Measurements from ENCODE around the gene ID2.

The ID2 gene

DNA sequence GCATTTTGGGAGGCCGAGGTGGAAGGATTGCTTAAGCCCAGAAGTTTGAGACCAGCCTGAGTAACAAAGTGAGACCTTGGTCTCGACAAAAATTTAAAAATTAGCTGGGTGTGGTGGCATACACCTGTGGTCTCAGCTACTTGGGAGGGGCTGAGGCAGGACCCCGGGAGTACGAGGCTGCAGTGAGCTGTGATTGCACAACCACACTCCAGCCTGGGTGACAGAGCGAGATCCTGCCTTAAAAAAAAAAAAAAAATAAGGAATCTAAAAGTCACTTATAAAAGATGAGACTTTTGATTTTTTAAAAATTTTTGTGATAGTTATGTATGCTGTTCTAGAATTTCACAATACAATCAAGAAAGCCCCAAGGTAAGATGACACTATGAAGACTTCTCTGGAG lies 33.1 kb downstream of the ID2 start:
- Histone ChIP-seq H3K27ac (ENCODE audit: extremely low read depth, low read depth, low read length) (no peak overlapping the region), H3K36me3 (ENCODE audit: control insufficient read depth in 2 of 2, insufficient read depth in 1 of 2, low read length in 2 of 2) (no peaks in the 10 kb centered on the region), H3K4me1 (ENCODE audit: control insufficient read depth, insufficient read depth, low read length) (no peaks in the 10 kb centered on the region), H3K9me3 (ENCODE audit: control insufficient read depth, insufficient read depth, low read depth, low read length) (no peaks in the 10 kb centered on the region), H3K4me3 (ENCODE audit: low read depth, low read length) (no peak overlapping the region)
- CTCF ChIA-PET: interaction anchor here (0.6 kb wide), 1 partner anchor 10 kb away, joined by 3 read pairs; no protein-coding TSS in a partner anchor
- POLR2A ChIA-PET: interaction anchor here (0.7 kb wide), 1 partner anchor 33 kb away, joined by 3 read pairs; the partner anchor contains the start of gene ID2
- TF ChIP-seq ZNF121 (tag by site-specific recombination; IDR thresholded peaks at IDR 0.05): no peak
- no peak for TF ChIP-seq ZNF148 (tag by site-specific recombination; IDR thresholded peaks at IDR 0.05; ENCODE audit: borderline replicate concordance)
- TF ChIP-seq GLI2 (tag by site-specific recombination; IDR thresholded peaks at IDR 0.05; ENCODE audit: borderline replicate concordance, low read depth): no peak
- no peak for TF ChIP-seq ZNF596 (tag by site-specific recombination; IDR thresholded peaks at IDR 0.05)
- no peak for TF ChIP-seq ZNF624 (tag by site-specific recombination; IDR thresholded peaks at IDR 0.05)

GRCh38 chr2:8719528-8719927 lies 37.7 kb downstream of the ID2 start:
- CTCF ChIA-PET: no interaction called here
- H3K4me3 ChIP-seq (ENCODE audit: low read depth, low read length): no peak overlapping the region

DNA sequence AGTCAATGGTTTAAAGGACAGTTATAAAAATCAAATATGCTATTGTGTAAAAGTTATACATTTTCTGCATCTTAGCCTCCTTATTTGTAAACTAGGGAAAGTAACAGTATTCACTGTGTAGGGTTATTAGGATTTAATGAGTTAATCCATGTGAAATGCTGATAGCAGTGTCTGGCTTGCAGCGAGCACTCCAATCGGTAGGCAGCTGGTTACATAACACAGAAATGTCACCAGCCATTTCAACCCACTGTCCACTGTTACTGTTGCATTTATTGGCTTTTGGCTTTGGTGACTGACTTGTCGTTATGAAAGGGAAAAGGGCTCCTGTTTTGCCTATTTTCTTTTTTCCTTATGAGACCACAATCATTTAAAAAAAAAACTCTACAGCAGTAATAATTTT lies 38.9 kb downstream of the ID2 start:
- no peaks in the 10 kb centered on the region for H3K4me1 ChIP-seq (ENCODE audit: control insufficient read depth, insufficient read depth, low read length)
- no peak overlapping the region for H3K4me3 ChIP-seq (ENCODE audit: low read depth, low read length)
- ChIA-PET CTCF (no interaction called here), POLR2A (no interaction called here)
- no peak overlapping the region for H3K27ac ChIP-seq (ENCODE audit: extremely low read depth, low read depth, low read length)
- H3K36me3 ChIP-seq (ENCODE audit: control insufficient read depth in 2 of 2, insufficient read depth in 1 of 2, low read length in 2 of 2): no peaks in the 10 kb centered on the region
- no peaks in the 10 kb centered on the region for H3K9me3 ChIP-seq (ENCODE audit: control insufficient read depth, insufficient read depth, low read depth, low read length)
- TF ChIP-seq ZNF350 (tag by site-specific recombination; IDR thresholded peaks at IDR 0.05) (no peak), ZNF274 (IDR thresholded peaks at IDR 0.05; ENCODE audit: low read length) (no peak), ZNF274 (tag by site-specific recombination; IDR thresholded peaks at IDR 0.05; ENCODE audit: borderline replicate concordance) (no peak), GLI2 (tag by site-specific recombination; IDR thresholded peaks at IDR 0.05; ENCODE audit: borderline replicate concordance, low read depth) (no peak), ZNF585B (tag by site-specific recombination; IDR thresholded peaks at IDR 0.05) (no peak), ZNF600 (tag by site-specific recombination; IDR thresholded peaks at IDR 0.05) (no peak), ZNF610 (tag by site-specific recombination; IDR thresholded peaks at IDR 0.05; ENCODE audit: borderline replicate concordance) (no peak), ZNF362 (tag by site-specific recombination; IDR thresholded peaks at IDR 0.05) (no peak), ZNF132 (tag by site-specific recombination; IDR thresholded peaks at IDR 0.05; ENCODE audit: borderline replicate concordance) (no peak), ZNF670 (tag by site-specific recombination; IDR thresholded peaks at IDR 0.05; ENCODE audit: low read depth) (no peak), ZFHX2 (tag by site-specific recombination; conservative IDR thresholded peaks at IDR 0.05) (no peak), ZNF121 (tag by site-specific recombination; IDR thresholded peaks at IDR 0.05) (no peak), KLF10 (tag by site-specific recombination; IDR thresholded peaks at IDR 0.05) (no peak), YY1 (tag by site-specific recombination; IDR thresholded peaks at IDR 0.05) (no peak), ZFP41 (tag by site-specific recombination; IDR thresholded peaks at IDR 0.05; ENCODE audit: borderline replicate concordance) (no peak)
- TF ChIP-seq, protein P1, sequence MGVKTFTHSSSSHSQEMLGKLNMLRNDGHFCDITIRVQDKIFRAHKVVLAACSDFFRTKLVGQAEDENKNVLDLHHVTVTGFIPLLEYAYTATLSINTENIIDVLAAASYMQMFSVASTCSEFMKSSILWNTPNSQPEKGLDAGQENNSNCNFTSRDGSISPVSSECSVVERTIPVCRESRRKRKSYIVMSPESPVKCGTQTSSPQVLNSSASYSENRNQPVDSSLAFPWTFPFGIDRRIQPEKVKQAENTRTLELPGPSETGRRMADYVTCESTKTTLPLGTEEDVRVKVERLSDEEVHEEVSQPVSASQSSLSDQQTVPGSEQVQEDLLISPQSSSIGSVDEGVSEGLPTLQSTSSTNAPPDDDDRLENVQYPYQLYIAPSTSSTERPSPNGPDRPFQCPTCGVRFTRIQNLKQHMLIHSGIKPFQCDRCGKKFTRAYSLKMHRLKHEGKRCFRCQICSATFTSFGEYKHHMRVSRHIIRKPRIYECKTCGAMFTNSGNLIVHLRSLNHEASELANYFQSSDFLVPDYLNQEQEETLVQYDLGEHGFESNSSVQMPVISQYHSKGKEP (tag by site-specific recombination; IDR thresholded peaks at IDR 0.05): no peak
- TF ChIP-seq, protein P2, sequence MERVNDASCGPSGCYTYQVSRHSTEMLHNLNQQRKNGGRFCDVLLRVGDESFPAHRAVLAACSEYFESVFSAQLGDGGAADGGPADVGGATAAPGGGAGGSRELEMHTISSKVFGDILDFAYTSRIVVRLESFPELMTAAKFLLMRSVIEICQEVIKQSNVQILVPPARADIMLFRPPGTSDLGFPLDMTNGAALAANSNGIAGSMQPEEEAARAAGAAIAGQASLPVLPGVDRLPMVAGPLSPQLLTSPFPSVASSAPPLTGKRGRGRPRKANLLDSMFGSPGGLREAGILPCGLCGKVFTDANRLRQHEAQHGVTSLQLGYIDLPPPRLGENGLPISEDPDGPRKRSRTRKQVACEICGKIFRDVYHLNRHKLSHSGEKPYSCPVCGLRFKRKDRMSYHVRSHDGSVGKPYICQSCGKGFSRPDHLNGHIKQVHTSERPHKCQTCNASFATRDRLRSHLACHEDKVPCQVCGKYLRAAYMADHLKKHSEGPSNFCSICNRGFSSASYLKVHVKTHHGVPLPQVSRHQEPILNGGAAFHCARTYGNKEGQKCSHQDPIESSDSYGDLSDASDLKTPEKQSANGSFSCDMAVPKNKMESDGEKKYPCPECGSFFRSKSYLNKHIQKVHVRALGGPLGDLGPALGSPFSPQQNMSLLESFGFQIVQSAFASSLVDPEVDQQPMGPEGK (tag by site-specific recombination; IDR thresholded peaks at IDR 0.05): no peak
- TF ChIP-seq, protein P3, sequence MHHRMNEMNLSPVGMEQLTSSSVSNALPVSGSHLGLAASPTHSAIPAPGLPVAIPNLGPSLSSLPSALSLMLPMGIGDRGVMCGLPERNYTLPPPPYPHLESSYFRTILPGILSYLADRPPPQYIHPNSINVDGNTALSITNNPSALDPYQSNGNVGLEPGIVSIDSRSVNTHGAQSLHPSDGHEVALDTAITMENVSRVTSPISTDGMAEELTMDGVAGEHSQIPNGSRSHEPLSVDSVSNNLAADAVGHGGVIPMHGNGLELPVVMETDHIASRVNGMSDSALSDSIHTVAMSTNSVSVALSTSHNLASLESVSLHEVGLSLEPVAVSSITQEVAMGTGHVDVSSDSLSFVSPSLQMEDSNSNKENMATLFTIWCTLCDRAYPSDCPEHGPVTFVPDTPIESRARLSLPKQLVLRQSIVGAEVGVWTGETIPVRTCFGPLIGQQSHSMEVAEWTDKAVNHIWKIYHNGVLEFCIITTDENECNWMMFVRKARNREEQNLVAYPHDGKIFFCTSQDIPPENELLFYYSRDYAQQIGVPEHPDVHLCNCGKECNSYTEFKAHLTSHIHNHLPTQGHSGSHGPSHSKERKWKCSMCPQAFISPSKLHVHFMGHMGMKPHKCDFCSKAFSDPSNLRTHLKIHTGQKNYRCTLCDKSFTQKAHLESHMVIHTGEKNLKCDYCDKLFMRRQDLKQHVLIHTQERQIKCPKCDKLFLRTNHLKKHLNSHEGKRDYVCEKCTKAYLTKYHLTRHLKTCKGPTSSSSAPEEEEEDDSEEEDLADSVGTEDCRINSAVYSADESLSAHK (tag by site-specific recombination; IDR thresholded peaks at IDR 0.05): no peak

More at GRCh38 chr2:8719528-8719927, 37.7 kb downstream of the ID2 start:
- Histone ChIP-seq H3K4me1 (ENCODE audit: control insufficient read depth, insufficient read depth, low read length) (no peaks in the 10 kb centered on the region), H3K36me3 (ENCODE audit: control insufficient read depth in 2 of 2, insufficient read depth in 1 of 2, low read length in 2 of 2) (no peaks in the 10 kb centered on the region), H3K9me3 (ENCODE audit: control insufficient read depth, insufficient read depth, low read depth, low read length) (no peaks in the 10 kb centered on the region), H3K27ac (ENCODE audit: extremely low read depth, low read depth, low read length) (no peak overlapping the region)
- TF ChIP-seq GFI1B (tag by site-specific recombination; IDR thresholded peaks at IDR 0.05) (no peak), GLIS1 (tag by site-specific recombination; IDR thresholded peaks at IDR 0.05) (peak; percentile 75), HOXD13 (CRISPR knock-in tag; IDR thresholded peaks at IDR 0.05; ENCODE audit: borderline replicate concordance) (no peak), ZNF404 (tag by site-specific recombination; IDR thresholded peaks at IDR 0.05) (no peak)
- POLR2A ChIA-PET: no interaction called here
